GM12892 (cell line): Measurements from ENCODE around the gene CCDC57.

Experiments
- POLR2A ChIP-seq: IDR thresholded peaks from 2 replicates; pipeline ENCODE4 v1.6.1; 2011; ENCODE audit warnings: low read depth, low read length, control low read depth
- POLR2AphosphoS5 ChIP-seq: IDR thresholded peaks from 2 replicates; pipeline ENCODE4 v1.6.1; 2011; ENCODE audit warnings: low read depth, low read length, control low read depth
- TAF1 ChIP-seq: IDR thresholded peaks from 2 replicates; pipeline ENCODE4 v1.6.1; 2011; ENCODE audit warnings: low read depth, mild to moderate bottlenecking, control low read depth, low read length, borderline replicate concordance

DNA sequence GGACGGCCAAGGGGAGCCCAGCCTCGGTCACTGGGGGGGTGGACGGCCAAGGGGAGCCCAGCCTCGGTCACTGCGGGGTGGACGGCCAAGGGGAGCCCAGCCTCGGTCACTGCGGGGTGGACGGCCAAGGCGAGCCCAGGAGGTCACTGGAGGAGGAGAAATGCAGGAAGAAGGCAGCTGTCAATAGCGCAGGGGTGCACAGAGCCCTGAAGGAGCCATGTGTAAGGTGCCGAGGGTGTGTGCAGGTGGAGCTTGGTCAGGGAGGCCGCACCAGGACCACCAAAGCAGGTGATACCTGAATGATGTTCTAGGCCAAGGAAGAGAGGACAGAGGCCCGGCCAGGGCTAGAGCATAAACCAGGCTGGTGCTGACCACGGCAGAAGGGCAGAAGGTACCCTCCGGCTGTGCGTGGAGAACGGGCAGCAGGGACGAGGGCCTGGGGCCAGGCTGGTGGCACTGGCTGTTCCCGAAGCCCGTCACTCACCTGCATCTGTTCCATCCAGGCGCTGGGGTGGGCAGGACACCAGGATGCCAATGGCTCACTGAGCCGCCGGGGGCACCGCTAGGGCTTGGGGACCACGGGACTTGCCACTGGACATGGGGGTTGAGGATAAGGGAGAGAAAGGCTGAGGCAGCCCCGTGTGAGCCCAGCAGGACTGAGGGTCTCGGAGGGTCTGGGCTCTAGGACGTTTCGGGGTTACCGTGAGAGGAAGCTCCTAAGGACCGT lies 5.9 kb upstream of the CCDC57 start:
- TF ChIP-seq POLR2AphosphoS5 = no peak
- TF ChIP-seq POLR2A = no peak
- no peak for TF ChIP-seq TAF1
